Nephron (organoid): Measurements from ENCODE around the gene ACTR1A.

ENCODE experiments used
- H3K27ac Mint-ChIP-seq, 3 experiments: 2 replicates each; pipeline ENCODE4 v1.8.0; 2020; ENCODE audit warnings: mixed read lengths in 3 of 3, mild to moderate bottlenecking in 2 of 3, moderate library complexity in 1 of 3
- H3K27me3 Mint-ChIP-seq: 2 replicates; pipeline ENCODE4 v1.8.0; 2021; ENCODE audit warnings: low read depth, mild to moderate bottlenecking, moderate library complexity, mixed read lengths
- H3K36me3 Mint-ChIP-seq: 2 replicates; pipeline ENCODE4 v1.8.0; 2020; ENCODE audit warnings: low read depth, mixed read lengths
- H3K4me1 Mint-ChIP-seq: 2 replicates; pipeline ENCODE4 v1.8.0; 2020; ENCODE audit warnings: mixed read lengths
- H3K4me3 Mint-ChIP-seq, 3 experiments: 2 replicates each; pipeline ENCODE4 v1.8.0; 2020; ENCODE audit warnings: mild to moderate bottlenecking in 3 of 3, mixed read lengths in 3 of 3, moderate library complexity in 2 of 3
- H3K9me3 Mint-ChIP-seq: 2 replicates; pipeline ENCODE4 v1.8.0; 2020; ENCODE audit warnings: mixed read lengths
- TF ChIP-seq, protein P1 (sequence below), 3 experiments: fragments of 200-600 bp; sonication (generic); IDR thresholded peaks; one replicate each; pipeline ENCODE4 v1.5.0; 2021; ENCODE audit warnings: antibody characterized with exemption in 3 of 3; ENCODE audit not compliant: unreplicated experiment in 3 of 3

Gene ACTR1A

GRCh38 chr10:102444851-102445250 lies 57.7 kb downstream of the ACTR1A start:
- H3K36me3 Mint-ChIP-seq = no peaks in the 10 kb centered on the region
- H3K4me1 Mint-ChIP-seq = peaks cover 7% of the 10 kb centered on the region
- H3K27me3 Mint-ChIP-seq = no peaks in the 10 kb centered on the region
- TF ChIP-seq, protein P1, sequence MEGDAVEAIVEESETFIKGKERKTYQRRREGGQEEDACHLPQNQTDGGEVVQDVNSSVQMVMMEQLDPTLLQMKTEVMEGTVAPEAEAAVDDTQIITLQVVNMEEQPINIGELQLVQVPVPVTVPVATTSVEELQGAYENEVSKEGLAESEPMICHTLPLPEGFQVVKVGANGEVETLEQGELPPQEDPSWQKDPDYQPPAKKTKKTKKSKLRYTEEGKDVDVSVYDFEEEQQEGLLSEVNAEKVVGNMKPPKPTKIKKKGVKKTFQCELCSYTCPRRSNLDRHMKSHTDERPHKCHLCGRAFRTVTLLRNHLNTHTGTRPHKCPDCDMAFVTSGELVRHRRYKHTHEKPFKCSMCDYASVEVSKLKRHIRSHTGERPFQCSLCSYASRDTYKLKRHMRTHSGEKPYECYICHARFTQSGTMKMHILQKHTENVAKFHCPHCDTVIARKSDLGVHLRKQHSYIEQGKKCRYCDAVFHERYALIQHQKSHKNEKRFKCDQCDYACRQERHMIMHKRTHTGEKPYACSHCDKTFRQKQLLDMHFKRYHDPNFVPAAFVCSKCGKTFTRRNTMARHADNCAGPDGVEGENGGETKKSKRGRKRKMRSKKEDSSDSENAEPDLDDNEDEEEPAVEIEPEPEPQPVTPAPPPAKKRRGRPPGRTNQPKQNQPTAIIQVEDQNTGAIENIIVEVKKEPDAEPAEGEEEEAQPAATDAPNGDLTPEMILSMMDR (IDR thresholded peaks at IDR 0.05; ENCODE audit: unreplicated experiment in 3 of 3) = no peak
- no peak overlapping the region for H3K4me3 Mint-ChIP-seq
- no peak overlapping the region for H3K27ac Mint-ChIP-seq
- H3K9me3 Mint-ChIP-seq = no peaks in the 10 kb centered on the region

GRCh38 chr10:102438374-102438773 lies 64.1 kb downstream of the ACTR1A start:
- no peaks in the 10 kb centered on the region for H3K9me3 Mint-ChIP-seq
- peak overlapping the region in 1 of 3 experiments; percentile 7 for H3K27ac Mint-ChIP-seq
- no peaks in the 10 kb centered on the region for H3K36me3 Mint-ChIP-seq
- TF ChIP-seq, protein P1 (IDR thresholded peaks at IDR 0.05; ENCODE audit: unreplicated experiment in 3 of 3) = no peak
- peaks cover 25% of the 10 kb centered on the region for H3K4me1 Mint-ChIP-seq
- no peak overlapping the region for H3K4me3 Mint-ChIP-seq
- peaks cover 6% of the 10 kb centered on the region for H3K27me3 Mint-ChIP-seq

- peaks cover 6% of the 10 kb centered on the region for H3K27me3 Mint-ChIP-seq
- H3K4me1 Mint-ChIP-seq = peaks cover 28% of the 10 kb centered on the region
- H3K27ac Mint-ChIP-seq = peak overlapping the region; percentile 7 to 42 (median 33)
- no peaks in the 10 kb centered on the region for H3K9me3 Mint-ChIP-seq
- TF ChIP-seq, protein P1 (IDR thresholded peaks at IDR 0.05; ENCODE audit: unreplicated experiment in 3 of 3) = no peak
- H3K4me3 Mint-ChIP-seq = peak overlapping the region; percentile 29 to 68 (median 59)
- no peaks in the 10 kb centered on the region for H3K36me3 Mint-ChIP-seq
Measured at GRCh38 chr10:102437515-102437914, 65.0 kb downstream of the ACTR1A start.

DNA sequence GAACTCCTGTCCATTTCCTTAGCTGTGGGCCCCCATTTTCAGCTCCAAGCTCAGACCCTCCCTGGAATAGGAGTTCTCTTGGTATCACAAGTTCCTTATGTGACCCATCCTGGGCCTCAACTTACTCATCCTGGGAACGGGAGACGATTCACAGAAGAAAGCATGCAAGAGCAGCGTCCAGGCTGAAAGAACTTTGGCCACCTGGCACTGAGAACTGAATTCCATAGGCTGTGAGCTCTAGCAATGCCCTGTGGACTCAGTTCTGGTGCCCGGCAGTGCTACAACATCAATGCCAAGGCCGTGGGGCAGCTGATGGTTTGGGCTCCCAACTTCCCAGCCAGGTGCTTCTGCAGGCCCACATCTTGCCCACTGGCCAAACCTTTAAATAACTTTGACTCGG lies 66.2 kb downstream of the ACTR1A start:
- H3K9me3 Mint-ChIP-seq = no peaks in the 10 kb centered on the region
- no peaks in the 10 kb centered on the region for H3K36me3 Mint-ChIP-seq
- peaks cover 35% of the 10 kb centered on the region for H3K4me1 Mint-ChIP-seq
- TF ChIP-seq, protein P1 (IDR thresholded peaks at IDR 0.05; ENCODE audit: unreplicated experiment in 3 of 3) = no peak
- H3K27me3 Mint-ChIP-seq = peaks cover 6% of the 10 kb centered on the region
- H3K27ac Mint-ChIP-seq = peak overlapping the region; percentile 86 to 93 (median 93)
- H3K4me3 Mint-ChIP-seq = peak overlapping the region; percentile 69 to 77 (median 71)

DNA sequence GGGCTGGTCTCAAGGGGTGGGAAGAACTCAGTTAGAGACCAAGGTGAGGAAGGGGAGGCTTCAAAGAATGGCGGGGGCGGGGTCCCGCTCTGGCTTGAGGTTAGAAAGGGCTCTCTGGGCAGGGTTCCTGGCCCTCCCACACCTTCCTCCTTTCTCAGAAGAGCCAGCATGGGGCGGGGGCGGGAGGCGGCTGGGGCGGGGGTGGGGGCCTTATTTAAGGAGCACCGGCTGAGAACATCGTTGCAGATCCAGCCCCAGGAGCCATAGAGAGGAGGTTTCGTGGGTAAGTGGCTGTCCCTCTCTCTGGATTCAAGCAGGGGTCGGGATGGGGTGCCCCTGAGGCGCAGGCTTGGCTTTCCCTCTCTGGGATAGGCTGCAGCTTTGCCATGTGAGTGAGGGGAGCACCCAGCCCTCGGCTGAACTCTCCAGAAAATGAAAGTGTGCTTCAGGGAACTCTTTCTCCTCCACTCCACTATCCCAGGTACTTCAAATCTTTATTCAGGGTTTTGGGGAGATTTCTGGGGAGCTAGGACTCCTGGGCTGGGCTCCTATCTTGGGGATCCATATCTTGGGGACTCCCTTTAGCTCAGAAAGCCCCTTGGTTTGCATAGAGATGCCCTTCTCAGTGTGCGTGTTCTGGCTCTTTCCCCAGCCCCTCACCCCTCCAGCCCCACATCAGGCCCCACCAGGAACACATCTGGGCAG lies 66.8 kb downstream of the ACTR1A start:
- Mint-ChIP-seq H3K4me3 (peak overlapping the region; percentile 69 to 78 (median 77)), H3K36me3 (no peaks in the 10 kb centered on the region), H3K4me1 (peaks cover 35% of the 10 kb centered on the region), H3K27me3 (peaks cover 6% of the 10 kb centered on the region), H3K27ac (peak overlapping the region; percentile 86 to 93 (median 93)), H3K9me3 (no peaks in the 10 kb centered on the region)
- TF ChIP-seq, protein P1 (IDR thresholded peaks at IDR 0.05; ENCODE audit: unreplicated experiment in 3 of 3) = no peak

DNA sequence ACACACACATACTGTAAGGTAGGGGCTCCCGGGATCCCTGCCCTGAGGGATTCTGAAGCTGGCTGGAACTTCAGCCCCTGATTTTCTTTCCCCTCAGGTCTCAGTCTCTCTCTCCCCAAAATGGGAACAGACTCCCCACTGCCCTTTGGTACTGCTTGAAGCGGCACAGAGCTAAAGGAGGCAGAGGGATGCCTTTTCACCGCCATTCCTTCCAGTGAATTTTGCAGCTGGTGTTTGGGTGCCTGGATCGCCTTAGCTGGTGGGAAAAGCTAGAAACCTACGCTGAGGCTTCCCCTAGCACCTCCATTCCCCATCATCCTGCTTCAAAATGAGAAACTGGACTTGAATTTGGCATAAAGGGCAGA lies 67.4 kb downstream of the ACTR1A start:
- no peaks in the 10 kb centered on the region for H3K9me3 Mint-ChIP-seq
- H3K4me1 Mint-ChIP-seq = peaks cover 35% of the 10 kb centered on the region
- H3K36me3 Mint-ChIP-seq = no peaks in the 10 kb centered on the region
- TF ChIP-seq, protein P1 (IDR thresholded peaks at IDR 0.05; ENCODE audit: unreplicated experiment in 3 of 3) = no peak
- H3K4me3 Mint-ChIP-seq = peak overlapping the region; percentile 69 to 78 (median 77)
- H3K27me3 Mint-ChIP-seq = peaks cover 6% of the 10 kb centered on the region
- H3K27ac Mint-ChIP-seq = peak overlapping the region; percentile 86 to 93 (median 93)
